ENCODE results near the gene GLRA2.

The GLRA2 gene

GRCh38 chrX:14529290-14529989 is at the start of gene GLRA2:
GLRA2 (plus strand) TSS chrX:14529536; CDS start chrX:14530058, 522 bp downstream.
- peak; percentile 22 for DNase-seq

- no peak for DNase-seq
Observed at GRCh38 chrX:14489437-14489836, 39.9 kb upstream of the GLRA2 start.

- DNase-seq = no peak
Observed at GRCh38 chrX:14491689-14492088, 37.6 kb upstream of the GLRA2 start.

- peak; percentile 2 for DNase-seq
Observed at GRCh38 chrX:14496674-14497073, 32.7 kb upstream of the GLRA2 start.

GRCh38 chrX:14497184-14497666 is 32.1 kb upstream of the GLRA2 start:
- peak; percentile 8 for DNase-seq

- no peak for DNase-seq
Observed at GRCh38 chrX:14501327-14501726, 28.0 kb upstream of the GLRA2 start.

GRCh38 chrX:14504960-14505538 is 24.3 kb upstream of the GLRA2 start:
- no peak for DNase-seq

- DNase-seq = no peak
Observed at GRCh38 chrX:14505648-14506047, 23.7 kb upstream of the GLRA2 start.

GRCh38 chrX:14506866-14507265 is 22.5 kb upstream of the GLRA2 start:
- DNase-seq = no peak

- DNase-seq = no peak
Observed at GRCh38 chrX:14508025-14508690, 21.2 kb upstream of the GLRA2 start.

GRCh38 chrX:14509325-14510057 is 19.8 kb upstream of the GLRA2 start:
- no peak for DNase-seq

GRCh38 chrX:14528629-14529289 is 577 bp upstream of the GLRA2 start:
- DNase-seq = peak; percentile 57

- no peak for DNase-seq
Observed at GRCh38 chrX:14533867-14534266, 4.5 kb downstream of the GLRA2 start.

- DNase-seq = no peak
Observed at GRCh38 chrX:14546190-14546589, 16.9 kb downstream of the GLRA2 start.

GRCh38 chrX:14554131-14554715 is 24.9 kb downstream of the GLRA2 start:
- no peak for DNase-seq

- no peak for DNase-seq
Observed at GRCh38 chrX:14564058-14564457, 34.7 kb downstream of the GLRA2 start.

GRCh38 chrX:14573161-14573560 is 43.8 kb downstream of the GLRA2 start:
- DNase-seq = no peak

GRCh38 chrX:14581081-14581480 is 51.7 kb downstream of the GLRA2 start:
- no peak for DNase-seq

- DNase-seq = no peak
Observed at GRCh38 chrX:14584548-14584947, 55.2 kb downstream of the GLRA2 start.

GRCh38 chrX:14590216-14590615 is 60.9 kb downstream of the GLRA2 start:
- DNase-seq = peak; percentile 31

GRCh38 chrX:14590693-14591424 is 61.5 kb downstream of the GLRA2 start:
- DNase-seq = peak; percentile 12

GRCh38 chrX:14591976-14592375 is 62.6 kb downstream of the GLRA2 start:
- peak; percentile 66 for DNase-seq
